Stimulated activated CD8-positive, alpha-beta memory T cell treated with anti-CD3 and anti-CD28 coated beads, Interleukin-15, amount 100 ng/mL, for 4 hours (primary cell): ENCODE measurements around the gene CRTC1.

Experiments used
- DNase-seq, 2 donors: peaks; one replicate each; pipeline ENCODE4 v3.0.0-alpha.2; 2020; ENCODE audit warnings: low read depth in 2 of 2

Gene CRTC1, protein sequence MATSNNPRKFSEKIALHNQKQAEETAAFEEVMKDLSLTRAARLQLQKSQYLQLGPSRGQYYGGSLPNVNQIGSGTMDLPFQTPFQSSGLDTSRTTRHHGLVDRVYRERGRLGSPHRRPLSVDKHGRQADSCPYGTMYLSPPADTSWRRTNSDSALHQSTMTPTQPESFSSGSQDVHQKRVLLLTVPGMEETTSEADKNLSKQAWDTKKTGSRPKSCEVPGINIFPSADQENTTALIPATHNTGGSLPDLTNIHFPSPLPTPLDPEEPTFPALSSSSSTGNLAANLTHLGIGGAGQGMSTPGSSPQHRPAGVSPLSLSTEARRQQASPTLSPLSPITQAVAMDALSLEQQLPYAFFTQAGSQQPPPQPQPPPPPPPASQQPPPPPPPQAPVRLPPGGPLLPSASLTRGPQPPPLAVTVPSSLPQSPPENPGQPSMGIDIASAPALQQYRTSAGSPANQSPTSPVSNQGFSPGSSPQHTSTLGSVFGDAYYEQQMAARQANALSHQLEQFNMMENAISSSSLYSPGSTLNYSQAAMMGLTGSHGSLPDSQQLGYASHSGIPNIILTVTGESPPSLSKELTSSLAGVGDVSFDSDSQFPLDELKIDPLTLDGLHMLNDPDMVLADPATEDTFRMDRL

DNA sequence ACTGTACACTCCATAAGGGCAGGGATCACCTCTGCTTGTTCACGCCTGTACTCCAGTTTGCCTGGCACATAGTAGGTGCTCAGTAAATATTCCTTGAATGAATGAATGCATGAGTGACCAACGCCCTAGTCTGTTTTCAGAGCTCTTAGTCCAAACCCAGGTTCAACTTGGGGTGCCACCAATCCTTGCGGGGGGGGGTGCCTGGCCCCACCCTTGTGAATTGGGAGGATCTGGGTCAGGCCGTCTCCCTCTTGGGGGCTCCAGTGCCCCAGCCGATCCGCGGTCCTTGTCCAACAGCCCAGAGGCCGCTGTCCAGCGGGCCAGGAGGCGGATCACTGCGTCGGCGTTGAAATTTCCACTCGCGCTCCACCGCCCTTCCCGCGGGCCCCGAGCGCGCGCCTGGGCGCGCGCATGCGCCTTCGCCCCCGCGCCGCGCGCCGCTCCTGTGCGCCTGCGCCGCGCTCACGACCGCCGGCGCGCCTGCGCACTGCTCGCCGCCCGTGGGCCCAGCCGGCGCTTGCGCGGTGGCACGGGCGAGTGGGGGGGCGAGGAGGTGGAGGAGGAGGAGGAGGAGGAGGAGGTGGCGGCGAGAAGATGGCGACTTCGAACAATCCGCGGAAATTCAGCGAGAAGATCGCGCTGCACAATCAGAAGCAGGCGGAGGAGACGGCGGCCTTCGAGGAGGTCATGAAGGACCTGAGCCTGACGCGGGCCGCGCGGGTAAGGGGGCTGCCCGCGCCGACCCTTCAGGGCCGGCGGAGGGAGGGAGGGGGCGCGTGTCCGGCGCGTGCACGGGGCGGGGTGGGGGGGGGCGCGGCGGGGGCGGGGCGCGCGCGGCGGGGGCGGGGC, at the start of gene CRTC1:
TSS of gene CRTC1 (plus strand) at position 572 of the 849 bp plus-strand sequence. CDS start at position 595, 23 bp downstream.
- DNase-seq = peak; percentile 85 to 86

DNA sequence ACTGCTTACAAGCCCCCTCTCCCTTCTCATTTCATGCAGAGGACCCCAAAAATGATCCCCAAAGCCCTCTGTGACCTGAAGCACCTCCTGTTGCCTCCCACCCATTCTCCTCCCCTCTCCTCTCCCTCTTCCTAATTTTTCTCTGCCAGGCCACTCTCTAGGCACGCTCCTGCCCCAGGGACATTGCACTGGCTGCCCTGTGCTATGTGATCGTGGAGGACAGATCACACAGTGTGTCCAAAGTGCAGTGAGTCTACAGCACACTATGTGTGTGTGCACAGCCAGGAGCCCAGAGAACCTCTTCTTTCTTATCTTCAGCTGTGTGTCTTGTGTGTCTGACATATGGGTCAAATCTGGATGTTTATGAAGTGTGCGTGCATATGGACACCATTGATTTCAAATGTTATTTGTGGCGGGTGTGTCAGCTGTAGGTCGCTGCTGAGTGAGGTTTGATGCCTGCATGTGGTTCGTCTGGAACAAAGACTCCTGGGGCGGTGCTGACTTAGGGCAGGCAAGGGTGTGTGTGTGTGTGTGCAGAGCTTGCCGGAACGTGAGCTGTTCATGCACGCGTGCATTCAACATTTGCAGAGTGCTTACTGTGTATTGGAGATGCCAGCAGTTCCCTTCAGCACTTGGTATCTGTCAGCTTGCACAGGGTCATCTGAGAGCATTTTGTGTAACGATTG, 48.7 kb upstream of the CRTC1 start:
- no peak for DNase-seq

DNA sequence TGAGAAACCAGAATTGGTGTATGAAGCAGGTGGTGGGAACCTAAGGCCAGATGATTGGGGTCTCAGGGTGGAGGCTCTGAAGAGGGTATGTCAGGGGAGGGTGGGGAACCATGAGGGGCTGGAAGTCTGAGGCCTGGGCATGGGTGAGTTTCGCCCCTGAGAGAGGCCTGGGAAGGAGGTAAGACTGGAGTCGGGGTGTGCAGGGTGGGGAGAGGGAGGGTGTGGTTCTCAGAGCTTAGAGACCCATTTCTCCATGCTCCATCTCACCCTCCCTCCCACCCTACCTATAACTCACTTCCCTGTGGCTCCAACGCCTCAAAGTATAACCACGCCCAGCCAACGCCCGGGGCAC, 47.7 kb upstream of the CRTC1 start:
- no peak for DNase-seq

DNA sequence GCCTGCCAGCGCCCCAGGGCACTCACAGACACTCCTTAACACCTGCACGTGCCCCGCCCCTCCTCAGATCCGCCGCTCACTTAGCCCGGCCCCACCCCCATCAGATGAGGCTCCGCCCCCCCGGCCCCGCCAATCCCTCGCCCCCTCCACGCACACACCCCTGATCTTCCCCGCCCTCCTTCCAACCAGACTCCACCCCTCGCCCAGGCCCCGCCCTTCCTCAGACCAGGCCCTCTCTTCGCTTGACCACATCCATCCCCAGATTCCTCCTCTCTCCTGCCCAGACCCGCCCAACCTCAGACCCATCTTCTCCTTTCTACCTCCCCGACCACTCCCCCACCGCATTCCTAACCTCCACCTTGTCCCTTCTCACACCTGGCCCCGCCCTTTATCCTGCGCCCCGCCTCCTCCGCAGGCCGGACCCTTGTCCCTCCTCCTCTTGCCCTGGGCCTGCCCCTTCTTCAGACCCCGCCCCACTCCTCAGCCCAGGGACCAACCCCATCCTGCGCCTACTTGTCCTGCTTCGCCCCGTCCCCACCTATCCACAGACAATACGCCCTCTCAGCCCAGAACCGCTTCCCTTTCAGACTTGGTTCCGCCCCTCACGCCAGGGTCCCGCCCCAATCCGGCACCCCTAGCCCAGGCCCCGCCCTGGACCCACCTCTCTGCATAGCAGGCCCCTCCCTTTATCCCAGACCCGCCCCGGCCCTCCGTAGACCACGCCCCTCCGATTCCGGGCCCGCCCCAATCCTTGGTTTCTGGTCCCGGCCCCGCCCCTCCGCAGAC, 47.1 kb upstream of the CRTC1 start:
- DNase-seq = peak; percentile 94 to 96

DNA sequence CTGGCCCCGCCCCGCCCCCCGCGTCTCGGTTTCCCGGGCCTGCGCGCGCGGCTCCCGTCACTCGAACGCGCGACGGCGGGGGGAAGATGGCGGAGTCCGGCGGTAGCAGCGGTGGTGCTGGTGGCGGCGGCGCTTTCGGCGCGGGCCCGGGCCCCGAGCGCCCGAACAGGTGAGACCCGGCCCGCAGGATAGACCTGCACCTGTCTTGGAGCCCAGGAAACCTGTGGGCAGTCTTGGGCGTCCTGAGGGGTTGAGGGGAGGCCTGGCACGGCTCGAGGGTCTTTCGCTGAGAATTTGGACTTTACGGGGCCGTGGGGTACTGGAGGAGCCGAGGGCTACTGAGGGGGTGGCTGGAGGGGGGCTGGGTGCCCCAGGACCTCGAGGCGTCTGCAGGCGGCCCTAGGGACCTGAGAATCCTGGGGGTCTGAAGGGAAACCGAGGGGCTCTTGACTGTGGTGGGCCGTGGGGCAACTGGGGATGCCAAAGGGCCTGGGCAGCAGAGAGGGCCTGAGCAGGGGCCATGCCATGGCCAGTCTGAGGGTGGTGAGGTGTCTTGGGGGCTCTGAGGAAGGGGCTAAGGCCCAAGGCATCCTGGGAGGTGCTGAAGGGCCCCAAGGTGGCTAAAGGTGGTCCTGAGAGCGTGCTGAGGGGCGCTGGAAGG, 46.4 kb upstream of the CRTC1 start, which contains the start of gene KLHL26:
TSS of gene KLHL26 (plus strand) at position 60 of the 661 bp plus-strand sequence. CDS start at position 87, 27 bp downstream.
- no peak for DNase-seq

DNA sequence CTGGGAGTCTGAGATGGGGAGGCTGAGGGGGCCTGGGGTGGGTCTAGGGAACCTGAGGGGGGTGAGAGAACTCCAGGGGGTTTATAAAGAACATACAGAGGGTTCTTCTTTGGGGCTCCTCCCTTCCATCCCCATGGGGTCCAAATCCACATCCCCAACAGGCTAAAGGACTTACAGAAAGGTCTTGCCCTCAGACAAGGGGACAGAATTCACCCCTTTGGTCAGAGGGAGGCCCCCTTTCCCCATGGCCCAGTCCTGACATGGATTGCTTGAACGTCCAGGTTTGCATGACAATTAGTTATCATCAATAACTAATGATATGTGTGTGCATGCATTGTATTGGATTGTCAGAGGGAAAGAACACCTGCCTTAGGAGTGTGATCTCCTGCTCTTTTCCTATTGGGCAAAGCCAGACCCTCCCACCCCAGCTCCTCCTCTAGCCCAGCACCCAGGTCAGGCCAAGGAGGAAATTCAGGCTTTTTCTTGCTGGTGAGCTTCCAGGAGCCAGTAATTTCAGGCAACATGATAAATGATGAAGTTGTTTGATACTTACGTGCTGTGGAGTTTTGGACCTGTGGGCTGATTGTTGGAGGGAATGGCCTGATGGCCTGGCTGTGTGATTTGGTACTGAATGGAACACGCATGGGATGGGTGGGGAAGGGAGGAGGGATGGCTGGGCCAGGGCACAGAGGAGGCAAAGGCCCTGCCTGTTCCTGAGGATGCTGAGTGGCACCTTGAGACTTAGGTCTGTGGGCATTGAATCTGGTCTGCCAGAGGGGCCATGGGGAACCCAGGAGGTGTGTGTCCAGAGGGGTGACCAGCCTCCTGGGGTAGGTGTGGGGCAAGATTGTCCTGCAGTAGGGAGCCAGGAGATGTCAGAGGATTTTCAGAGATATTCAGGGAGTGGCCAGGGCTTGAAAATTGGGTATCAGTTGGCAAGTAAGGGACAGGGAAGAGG, 45.5 kb upstream of the CRTC1 start:
- DNase-seq = no peak

DNA sequence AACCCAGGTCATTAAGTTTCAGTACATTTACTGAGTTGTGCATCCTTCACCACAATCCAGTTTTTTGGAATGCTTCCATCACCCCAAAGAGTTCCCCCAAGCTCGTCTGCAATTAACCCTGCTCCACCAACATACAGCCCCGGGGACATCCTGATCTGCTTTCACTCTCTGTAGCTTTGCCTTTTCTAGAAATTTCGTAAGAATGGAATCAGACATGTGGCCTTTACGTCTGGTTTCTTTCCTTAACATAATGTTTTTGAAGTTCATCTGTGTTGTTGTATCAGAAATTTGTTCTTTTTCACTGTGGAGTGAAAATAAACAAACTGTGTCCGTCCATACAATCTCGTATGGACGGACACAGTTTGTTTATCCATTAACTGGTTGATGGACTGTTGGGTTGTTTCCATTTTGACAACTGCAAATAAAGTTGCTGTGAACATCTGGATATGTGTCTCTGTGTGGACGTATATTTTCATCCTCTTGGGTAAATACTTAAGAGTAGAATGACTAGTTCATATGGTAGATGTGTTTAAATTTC, 43.7 kb upstream of the CRTC1 start:
- DNase-seq = no peak

DNA sequence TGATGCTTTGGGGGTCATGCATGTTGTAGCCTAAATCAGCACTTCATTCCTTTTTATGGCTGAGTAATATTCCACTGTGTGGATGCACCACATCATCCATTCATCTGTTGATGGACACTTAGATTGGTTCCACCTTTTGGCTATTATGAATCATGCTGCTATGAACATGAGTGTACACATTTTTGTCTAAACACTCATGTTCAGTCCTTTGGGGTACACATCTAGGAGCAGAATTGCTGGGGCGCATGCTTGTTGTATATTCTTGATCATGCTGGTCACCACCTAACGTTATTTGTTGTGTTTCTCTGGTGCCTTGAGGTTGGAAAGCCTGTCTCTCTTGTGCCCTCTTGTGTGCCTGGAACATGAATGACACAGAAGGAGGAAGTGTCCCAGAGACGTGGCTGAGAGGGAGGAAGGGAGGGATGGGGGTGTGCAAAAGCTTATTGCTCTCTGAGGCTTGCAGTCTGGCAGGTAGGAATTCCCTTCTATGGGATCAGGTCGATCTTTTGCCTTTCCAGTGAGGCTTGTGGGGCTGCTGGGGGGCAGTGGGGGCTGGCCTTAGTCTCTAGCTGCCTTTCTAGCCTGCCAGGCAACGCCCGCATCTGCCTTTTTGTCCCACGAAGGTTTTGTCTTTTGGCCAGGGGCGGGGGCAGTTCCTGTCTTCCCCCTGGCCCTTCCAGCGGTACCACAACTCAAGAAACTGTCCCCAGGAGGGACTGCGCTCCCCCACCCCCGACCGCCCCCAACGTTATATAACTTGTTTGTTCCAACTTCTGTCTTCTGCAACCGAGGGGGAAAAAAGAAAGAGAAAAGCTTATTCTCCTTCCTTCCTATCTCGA, 39.1 kb upstream of the CRTC1 start:
- DNase-seq = no peak

DNA sequence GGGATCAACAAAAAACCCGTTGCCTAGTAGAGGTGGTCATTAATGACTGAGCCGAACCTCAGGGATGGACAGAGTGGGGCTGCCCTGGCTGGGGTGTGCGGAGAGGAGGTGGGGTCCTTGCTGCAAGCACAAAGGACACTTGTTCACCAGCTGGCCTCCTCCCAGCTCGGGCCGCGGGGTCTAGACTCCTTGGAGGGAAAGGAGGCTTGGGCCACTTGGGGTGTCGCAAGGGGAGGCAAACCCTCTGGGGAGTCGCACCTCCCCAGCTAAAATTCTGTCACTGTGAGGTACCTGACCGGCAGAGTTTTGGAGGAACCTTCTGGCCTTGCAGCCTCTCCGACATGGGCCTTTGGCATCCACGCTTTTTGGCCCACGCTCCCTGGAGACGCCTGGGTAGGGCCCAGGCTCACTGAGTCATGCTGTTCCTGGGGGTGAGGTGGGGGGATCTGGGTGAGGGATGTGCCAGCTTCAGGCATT, 38.4 kb upstream of the CRTC1 start:
- no peak for DNase-seq

DNA sequence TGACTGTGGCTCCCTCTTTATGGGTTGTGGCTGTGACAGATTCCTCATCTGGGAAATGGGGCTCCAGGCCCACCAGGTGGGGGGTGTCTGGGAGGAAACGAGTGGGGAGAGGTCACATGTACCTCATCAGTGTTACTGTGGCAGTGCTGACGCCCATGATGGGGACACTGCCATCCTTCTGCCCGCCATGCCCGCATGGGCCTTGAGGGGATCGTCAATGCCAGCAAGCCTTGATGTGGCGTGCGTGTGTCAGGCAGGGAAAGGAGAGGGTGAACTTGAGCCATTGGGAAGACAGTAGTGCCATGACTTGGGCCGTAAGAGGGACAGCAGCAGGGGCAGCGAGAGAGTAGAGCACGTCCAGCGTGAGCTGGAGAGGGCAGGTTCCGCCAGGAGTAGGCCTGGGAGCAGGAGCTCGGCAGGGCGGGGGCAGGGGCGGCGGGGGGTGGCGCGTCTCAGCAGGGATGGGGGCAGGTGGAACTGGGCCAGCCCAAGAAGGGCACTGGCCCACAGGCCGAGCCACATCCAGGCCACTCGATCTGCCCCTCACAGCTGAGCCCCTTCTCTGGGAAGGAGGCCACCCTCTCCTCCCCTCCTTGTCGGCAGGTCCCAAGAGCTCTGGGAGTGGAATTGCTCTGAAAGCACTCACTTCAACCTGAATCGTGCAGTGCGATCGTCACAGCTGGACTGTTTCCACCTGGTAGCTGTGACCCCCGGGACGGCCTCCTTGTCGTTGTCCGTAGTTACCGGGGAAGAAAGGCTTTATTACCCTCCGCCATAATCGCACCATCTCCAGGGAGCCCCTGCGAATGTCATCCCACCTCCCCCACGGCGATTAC, 36.7 kb upstream of the CRTC1 start:
- DNase-seq = no peak

DNA sequence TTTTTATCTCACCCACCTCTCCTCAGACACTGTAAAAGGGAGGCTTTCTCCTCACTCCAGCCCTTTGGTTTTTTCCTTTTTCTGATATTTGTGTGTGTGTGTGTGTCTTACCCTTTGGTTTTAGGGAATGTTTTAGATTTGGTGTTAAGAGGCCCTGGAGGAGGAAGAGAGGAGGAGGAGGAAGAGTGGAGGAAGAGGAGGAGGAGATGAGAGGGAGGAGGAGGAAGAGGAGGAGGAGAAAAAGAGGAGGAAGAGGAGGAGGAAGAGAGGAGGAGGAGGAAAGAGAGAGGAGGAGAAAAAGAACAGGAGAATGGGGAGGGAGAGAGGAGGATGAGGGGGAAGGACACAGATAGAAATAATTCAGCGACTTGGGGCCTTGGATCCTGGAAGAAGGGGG, 36.1 kb upstream of the CRTC1 start:
- DNase-seq = no peak

DNA sequence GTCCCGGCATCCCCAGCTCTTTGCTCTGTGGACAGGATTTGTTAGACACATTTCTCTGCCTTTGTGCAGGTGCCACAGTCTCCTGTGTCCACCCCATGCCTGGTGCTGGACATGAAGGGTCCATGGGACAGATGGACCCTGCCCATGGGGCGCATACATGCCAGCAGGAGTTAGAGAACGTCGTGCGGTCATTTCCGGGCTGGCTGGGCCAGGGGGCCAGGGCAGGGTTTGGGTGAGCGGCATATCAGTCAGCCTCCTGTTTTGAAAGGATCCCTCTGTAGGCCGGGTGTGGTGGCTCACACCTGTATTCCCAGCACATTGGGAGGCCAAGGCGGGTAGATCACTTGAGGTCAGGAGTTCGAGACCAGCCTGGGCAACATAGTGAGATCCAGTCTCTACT, 35.7 kb upstream of the CRTC1 start:
- no peak for DNase-seq

DNA sequence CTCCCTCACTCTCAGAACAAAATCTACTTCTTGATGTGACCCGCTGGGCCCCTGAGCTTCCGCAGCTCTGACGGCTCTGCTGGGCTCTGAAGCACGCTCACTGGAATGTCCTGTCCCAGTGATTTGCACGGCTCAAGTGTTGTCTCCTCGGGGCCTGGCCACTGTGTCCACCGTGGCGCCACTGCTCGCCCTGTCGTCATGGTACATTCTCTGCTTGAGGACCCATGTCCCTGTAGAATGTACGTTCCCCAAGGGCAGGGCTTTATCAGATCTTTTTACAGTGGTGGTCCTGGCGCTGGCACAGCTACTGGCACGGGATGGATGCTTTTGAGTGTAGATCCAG, 34.5 kb upstream of the CRTC1 start:
- no peak for DNase-seq

DNA sequence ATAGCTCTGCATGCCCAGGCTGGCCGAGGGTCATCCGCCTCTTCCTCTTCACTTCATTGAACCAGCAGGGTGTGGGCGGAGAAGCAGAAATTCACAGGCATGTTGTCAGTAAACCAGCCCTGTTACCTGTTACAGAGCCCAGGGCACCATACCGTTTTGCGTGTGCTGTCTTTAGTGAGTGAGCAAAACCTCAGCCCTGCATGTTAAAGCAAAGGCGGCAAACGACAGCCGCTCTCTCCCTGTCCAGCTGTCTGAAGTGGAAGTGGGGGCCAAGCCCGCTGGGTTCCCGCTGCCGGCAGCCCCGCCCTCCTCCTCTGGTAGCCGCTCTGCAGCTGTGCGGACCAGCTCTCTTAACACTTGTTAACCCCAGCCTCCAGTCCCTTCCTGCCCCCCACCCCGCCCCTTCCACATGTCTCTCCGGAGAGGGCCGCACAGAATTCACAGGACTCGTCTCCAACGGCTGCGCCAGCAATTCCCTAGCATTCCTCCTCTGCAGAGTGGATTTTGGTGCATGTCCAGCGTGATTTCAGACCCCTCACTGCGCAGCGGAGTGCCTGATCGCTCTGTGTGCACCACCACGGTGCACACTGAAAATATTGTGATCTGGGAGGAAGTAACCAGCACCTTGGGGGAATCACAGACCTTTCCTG, 34.0 kb upstream of the CRTC1 start:
- DNase-seq = no peak

DNA sequence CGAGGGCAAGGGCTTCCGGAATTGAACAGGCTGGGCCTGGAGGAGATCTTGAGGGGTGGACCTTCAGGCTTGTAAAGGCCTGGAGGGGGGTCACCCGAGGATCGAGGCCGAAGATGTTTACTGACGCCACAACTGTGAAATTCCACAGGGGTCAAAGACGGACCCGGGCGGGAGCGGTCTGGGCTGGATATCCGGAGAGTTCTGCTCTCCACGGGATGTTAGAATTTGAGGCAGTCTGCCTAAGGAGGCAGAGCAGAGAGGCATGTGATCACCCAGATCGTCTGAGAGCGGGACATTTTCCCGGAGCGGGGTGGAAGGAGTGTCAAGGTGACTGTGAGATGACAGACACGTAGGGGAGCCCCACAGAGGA, 33.5 kb upstream of the CRTC1 start:
- DNase-seq = no peak

DNA sequence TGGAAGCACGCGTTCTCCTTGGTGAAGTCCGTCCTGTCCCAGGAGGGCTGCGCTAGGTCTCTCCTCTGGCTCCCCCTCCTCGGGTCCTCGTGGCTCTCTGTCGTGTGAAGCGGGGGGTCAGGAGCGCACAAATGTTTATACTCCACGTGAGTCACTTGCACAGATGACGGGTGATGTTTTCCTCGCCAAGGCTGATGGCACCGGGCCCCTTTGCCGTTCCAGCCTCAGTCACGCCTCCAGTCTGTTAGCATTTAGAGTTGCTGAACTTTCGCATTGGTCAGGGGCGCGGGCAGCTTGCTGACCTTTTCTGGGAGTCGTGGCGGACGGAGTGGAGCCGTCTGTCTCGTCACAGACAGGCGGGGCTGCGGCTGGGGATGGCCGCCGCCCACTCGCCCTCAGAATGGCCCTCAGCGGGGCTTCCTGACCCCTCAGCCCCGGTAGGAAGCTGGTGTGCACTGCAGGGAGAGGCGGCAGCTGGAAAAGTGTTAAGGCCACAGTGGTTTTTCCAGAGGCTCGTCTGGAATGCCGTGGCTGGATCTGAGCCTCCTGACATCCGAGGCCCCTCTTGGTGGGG, 32.9 kb upstream of the CRTC1 start:
- DNase-seq = no peak
